ENCODE data around the gene PMEPA1.
"Not testable (repeated sequence)": the region's sequence is repeated elsewhere in the genome, so short reads cannot be mapped to it uniquely, and the experiment has no call there.

PMEPA1 gene

DNA sequence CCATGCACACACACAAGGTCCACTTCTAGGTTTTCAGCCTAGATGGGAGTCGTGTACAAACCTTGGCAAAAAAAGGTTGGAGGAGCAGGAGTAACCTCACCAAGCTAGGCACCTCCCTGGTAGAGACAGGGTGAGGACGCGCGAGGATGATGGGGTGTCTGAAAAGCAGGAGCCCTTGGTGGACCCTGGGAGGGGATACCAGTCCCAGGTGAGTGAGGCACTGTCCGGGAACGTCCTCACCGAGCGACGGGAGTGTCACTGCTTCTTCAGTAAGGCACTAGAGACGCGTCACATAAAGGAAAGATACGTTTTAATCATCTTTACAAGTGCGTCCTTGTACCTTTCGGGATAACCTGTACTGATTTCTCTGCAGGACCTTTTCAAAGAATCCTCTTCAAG lies 60.2 kb downstream of the PMEPA1 start:
- no peak for DNase-seq

DNA sequence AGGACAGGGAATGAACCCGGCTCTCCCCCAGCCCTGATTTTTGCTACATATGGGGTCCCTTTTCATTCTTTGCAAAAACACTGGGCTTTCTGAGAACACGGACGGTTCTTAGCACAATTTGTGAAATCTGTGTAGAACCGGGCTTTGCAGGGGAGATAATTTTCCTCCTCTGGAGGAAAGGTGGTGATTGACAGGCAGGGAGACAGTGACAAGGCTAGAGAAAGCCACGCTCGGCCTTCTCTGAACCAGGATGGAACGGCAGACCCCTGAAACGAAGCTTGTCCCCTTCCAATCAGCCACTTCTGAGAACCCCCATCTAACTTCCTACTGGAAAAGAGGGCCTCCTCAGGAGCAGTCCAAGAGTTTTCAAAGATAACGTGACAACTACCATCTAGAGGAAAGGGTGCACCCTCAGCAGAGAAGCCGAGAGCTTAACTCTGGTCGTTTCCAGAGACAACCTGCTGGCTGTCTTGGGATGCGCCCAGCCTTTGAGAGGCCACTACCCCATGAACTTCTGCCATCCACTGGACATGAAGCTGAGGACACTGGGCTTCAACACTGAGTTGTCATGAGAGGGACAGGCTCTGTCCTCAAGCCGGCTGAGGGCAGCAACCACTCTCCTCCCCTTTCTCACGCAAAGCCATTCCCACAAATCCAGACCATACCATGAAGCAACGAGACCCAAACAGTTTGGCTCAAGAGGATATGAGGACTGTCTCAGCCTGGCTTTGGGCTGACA lies 60.8 kb downstream of the PMEPA1 start:
- DNase-seq = no peak

DNA sequence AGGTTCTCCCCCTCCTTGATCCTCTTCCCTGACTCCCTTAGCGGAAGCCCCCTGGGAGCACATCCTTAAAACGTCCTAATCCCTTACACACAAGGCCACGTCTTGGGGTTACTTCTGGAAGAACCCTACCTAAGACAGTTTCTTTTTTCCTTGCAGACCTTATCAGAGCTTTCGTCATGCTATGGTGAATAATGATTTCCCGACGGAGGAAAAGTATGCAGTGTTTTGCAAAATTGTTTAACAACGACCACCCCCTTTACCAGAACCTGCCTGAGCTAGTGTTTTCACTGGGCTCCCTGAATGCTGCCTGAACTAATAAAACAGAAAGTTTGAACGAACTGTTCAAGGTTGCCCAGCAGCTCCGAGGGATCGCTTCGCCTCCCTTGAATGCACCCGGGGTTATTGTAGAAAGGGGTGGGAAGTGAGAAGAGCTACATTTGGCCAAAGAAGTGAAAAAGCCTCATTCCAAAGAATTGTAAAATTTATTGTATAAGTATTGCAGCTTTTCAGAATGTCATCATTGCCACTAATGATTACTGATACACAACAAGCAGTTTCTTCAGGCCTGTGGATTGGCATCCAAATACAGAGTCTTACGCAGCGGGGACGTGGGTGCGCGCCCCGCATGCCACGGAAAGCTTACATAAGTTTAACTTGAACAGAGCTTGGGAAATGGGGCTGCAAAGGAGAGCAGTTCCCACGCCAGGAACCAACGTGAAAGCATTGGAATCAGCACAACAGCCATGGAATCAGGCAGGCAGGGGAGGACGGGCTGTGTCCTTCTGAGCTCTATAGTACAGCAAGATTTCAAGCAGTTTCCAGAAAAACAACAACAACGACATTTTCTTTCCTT lies 61.7 kb downstream of the PMEPA1 start:
- no peak for DNase-seq

DNA sequence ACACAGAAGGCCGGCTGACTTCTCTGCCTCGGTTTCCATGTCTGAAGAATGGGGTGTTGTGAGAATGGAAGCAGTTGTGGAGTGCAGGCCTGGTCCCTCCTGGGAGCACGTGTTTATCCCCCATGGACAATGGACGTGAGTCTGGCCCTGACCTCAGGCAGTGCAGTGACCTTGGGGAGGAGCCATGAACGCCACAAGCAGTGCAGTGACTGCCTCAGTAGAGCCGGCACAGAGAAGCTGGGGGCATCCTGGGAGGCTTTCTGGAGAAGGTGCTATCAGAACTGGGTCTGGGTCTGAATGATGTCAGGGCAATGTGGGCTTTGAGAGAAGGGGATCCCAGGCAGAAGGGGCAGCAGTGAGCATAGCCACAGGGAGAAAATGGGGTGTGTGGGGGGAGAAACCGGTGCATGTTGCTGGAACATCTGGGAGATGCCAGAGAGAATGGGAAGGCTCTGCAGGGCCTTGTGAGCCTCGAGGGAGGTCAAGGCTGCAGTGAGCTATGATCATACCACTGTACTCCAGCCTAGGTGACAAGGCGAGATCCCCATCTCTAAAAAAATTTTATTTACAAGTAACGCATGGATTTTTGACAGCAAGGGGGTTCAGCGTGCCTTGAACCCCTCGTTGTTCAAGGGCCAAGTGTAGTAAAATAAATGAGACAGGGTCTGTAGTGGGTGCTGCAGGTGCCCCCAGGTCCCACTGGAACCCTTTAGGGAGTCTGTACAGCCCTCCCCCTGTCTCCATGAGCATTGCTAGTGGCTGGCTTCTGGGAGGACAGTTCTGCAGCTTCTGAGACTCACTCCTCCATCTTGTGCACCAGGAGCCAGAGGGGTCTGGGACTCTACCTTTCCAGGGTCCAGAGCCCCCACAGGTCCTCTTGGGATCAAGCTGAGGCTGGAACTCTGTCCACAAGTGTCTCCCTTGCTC lies 62.5 kb downstream of the PMEPA1 start:
- DNase-seq = no peak

DNA sequence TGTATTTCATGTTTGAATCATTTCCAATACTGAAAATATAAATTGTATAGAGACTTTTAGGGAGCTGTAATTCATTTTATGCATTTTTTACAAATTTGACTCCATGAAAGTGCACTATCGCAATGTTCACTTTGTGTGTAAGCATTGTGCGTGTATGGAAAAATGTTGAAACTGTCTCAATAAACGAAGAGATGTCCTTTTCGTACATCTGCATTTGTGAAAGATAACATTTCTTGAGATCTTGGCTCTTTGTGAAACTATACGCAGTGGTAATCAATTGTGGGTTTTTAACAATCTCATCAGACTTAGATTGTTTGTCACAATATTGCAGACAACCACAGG lies 70.9 kb downstream of the PMEPA1 start:
- no peak for DNase-seq

DNA sequence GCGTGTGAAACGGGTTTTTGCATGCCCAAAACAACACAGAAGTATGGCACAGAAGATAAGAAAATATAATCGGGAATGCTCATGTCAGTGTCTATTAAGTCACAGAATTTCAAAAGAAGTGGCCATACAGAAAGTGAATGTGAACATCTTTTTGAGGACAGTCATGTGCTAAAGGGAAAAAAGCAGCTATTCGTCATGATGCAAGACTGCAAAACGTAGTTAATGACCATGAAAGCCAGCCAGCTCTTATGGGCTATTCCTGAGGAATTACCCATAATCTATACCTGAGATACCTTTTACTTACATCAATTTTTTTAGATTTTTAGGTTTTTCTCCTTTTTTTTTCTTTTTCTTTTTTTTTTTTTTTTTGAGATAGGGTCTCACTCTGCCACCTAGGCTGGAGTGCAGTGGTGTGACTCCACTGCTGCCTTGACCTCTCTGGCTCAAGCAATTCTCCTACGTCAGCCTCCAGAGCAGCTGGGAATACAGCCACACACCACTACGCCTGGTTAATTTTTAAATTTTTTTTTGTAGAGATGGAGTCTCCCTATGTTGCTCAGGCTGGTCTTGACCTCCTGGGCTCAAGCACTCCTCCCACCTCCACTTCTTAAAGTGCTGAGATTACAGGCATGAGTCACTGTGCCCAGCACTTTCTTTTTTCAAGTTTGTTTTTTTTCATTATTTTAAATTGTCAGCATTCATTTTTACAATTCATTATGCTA lies 71.5 kb downstream of the PMEPA1 start:
- DNase-seq = no peak

DNA sequence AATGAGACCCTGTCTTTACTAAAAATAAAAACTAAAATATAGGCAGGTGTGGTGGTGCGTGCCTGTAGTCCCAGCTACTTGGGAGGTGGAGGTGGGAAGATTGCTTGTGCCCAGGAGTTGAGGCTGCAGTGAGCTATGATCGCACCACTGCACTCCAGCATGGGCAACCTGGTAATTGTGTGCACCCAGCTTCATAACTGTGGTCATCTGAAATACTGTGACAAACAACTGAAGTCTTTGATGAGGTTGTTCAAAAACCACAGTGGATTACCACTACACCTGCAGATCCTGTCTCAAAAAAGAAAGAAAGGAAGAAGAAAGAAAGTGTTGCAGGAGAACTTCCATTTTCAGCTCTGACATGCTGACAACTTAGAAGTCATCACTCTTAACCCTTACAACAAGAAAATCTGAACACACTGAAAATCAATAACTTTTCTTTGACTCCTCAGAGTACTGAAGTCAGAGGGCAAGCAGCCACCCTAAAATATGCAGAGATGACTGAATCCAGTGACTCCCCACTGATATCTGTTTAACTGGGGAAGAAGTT lies 75.8 kb downstream of the PMEPA1 start:
- DNase-seq = no peak

DNA sequence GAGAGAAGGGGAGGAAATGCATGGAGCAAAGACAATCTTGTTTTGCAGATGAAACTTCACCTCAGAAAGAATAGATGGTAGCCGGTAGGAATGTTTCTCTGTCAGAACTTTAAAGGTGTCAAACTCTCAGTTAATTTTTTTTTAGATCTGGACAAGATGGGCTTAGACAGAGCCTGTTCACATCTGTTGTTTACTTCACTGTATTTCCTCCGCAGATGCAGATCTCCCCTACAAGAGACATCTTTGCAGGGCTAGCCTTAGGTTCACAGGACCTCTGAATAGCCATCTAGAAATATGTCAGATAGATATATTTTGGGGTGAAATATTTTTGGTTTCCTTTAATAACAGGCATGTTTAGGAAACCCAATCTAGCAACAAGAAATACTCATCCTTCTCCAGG lies 77.5 kb downstream of the PMEPA1 start:
- no peak for DNase-seq

DNA sequence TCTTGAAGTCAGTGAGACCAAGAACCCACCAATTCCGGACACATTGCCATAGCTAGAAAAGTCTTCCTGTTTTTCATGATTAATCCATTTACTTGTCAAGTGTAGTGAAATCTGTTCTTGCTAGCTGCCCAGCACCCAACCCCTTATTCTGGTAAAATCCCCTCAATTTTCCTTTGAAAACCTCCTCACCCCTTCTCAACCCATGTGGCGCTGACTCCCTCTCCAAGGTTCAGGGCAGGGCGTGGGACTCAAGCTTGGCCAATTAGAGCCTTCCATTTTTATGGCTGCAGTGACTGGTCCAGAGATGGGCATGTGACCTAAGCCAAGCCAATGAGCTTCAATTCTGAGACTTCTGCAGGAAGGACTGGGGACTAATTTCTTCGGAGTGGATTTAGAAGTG lies 79.8 kb downstream of the PMEPA1 start:
- no peak for DNase-seq

DNA sequence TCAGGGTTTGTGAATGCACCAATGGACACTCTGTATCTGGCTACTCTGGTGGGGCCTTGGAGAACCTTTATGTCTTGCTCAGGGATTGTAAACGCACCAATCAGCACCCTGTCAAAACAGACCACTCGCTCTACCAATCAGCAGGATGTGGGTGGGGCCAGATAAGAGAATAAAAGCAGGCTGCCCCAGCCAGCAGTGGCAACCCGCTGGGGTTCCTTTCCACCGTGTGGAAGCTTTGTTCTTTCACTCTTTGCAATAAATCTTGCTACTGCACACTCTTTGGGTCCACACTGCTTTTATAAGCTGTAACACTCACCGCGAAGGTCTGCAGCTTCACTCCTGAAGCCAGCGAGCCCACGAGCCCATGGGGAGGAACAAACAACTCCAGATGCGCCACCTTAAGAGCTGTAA lies 80.3 kb downstream of the PMEPA1 start:
- DNase-seq = not testable (repeated sequence)

DNA sequence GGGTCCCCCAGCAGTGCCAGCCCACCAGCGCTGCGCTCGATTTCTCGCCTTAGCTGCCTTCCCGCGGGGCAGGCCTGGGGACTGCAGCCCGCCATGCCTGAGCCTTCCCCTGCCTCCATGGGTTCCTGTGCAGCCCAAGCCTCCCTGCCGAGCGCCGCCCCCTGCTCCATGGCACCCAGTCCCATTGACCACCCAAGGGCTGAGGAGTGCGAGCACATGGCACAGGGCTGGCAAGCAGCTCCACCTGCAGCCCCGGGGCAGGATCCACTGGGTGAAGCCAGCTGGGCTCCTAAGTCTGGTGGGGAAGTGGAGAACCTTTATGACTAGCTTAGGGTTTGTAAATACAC lies 80.9 kb downstream of the PMEPA1 start:
- DNase-seq = not testable (repeated sequence)

DNA sequence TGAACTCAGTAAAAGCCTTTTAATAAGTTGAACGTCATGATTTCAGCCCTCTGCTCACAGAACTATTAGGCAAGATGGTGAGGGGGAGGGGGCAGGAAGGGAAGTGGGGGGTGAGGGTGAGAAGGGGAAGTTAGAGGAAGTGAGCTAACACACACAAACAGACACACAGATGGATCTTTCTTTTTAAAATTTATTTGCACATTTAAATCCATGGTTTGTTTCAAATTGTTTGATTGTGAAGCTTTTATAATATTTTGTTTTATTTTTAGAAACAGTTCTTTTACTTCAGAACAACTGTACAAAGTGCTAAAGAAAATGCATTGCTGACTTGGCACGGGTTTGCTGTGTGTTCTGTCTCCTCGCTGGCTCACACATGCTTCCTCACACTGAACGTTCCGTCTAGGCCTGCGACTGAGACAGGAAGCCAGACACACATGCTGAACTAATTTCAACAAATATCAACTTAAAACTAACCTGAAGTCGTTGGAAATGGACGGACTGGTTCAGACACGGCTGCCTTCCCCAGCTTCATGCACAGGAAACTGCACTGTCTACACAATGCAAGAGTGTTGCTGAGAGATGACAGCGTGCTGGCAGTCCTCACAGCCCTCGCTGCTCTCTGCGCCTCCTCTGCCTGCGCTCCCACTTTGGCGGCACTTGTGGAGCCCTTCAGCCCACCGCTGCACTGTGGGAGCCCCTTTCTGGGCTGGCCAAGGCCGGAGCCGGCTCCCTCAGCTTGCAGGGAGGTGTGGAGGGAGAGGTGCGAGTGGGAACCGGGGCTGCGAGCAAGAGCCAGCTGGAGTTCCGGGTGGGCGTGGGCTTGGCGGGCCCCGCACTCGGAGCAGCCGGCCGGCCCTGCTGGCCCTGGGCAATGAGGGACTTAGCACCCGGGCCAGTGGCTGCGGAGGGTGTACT lies 81.5 kb downstream of the PMEPA1 start:
- no peak for DNase-seq

DNA sequence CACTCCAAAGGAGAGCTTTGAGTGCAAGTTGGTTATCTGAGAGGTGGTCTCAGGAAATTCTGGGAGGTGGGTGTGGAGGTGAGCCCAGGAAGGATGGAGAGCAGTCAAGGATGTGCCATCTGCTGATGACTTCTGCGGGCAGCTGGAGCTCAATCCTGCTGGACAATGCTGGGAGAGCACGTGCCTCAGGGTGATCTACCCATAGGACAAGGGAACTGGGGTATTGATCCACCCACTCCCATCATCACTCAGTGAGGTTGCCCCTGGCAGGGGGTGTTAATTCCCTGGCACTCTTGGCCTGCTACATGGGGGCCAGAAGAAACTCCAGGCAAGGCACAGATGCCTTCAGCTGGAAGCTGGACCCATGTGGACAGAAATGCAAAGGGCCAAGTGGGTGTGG lies 82.5 kb downstream of the PMEPA1 start:
- DNase-seq = no peak

DNA sequence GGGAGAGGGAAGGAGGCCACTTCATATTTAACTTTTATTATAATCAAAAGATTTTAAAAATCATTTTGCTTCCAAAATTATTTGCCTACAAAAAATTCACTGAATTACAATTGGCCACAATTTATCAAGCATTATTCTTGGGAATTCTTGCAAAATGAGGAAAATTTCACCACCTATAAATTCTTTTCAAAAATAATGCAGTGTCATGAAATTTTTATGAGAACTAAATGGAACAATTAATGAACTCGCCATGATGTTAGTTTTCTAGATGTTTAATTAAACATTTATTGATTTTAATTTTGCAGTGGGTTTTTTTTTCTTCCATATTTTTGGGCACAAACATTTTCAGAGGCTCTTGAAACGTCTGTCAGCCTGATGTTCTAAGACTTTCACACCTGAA lies 83.8 kb downstream of the PMEPA1 start:
- DNase-seq = no peak

DNA sequence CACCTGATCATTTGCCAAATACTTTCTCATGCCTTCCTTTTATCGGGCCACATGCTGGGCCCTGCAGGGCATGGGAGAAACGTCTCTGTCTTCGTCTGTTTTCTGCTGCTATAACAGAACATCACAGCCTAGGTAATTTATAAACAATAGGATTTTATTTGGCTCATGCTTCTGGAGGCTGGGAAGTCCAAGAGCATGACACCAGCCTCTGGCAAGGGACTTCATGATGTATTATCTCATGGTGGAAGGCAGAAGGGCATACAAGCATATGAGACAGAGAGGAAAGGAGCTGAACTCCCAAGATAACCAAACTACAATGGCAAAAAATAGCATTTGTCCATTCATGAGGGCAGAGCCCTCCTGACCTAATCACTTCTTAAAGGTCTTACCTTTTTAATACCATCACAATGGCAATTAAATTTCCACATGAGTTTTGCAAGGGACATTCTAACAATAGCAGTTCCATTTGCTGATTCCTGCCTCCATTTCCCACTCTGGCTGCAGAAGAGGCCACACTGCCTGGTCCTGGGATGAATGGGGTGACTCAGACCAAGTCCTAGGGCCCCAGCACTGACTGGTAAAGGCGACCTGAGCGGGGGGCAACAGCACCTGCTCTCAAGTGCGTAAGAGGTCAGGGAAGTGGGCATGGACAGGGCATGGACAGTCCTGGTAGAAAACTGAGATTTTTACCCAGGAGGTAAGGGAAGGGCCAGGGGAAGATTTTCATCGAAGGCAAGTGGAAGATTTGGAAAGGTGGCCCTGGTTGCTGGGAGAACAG lies 84.4 kb downstream of the PMEPA1 start:
- no peak for DNase-seq

DNA sequence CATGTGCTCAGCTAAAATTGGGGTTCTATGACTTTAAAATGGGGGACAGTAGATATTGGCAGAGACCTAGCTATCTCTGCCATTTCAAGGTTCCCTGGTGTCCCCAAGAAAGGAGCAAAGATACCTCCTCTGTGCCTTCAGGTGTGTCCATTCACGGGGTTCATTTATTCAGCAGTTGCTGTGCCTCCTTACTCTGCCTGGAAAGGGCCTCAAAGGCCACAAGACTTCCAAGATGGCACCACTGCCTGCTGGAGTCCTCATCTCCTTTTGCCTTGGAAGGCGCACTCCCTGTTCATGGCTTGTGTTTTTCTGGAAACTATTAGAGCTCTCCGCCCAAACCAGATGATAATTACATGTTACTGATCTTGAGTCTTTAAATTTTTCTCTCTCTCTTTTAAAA lies 85.7 kb downstream of the PMEPA1 start:
- DNase-seq = no peak

DNA sequence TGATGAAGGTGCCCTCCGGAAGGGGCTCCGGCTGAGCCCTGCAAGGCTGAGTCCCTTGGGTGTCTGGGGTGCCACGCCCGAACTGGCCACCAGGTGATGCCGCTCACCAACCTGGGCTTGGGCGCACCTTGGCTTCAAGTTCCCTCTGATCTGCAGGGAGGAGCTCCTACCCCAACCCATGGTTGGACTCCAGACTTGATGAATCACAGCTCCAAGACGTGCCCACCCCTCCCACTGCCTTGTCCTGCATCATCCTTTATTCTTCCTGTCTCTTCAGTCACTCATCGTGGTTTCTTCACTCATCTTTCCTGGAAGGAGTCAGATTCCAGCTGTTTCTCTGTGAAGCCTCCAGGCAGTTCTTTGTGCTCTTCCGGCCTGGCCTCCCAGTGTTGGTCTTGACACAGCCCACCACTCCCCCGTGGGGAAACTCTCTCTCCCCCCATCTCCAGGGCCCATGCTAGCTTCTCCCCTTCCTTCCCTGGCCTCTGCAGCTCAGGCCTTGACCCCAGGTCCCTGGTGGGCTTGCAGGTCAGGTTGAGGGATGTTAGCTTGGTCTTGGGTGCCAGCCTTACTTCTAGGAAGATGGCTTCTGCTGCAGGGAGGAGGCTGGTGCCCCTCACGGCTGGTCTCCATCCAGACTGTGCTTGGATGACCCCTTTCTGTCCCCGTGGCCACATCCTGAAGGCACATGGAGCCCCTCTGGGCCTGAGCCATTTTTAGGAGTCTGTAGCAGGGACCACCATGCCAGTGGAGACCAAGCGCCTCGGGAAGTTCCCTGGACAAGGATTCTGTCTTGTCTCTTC lies 87.0 kb downstream of the PMEPA1 start:
- DNase-seq = peak; percentile 40 to 80 (median 62)

DNA sequence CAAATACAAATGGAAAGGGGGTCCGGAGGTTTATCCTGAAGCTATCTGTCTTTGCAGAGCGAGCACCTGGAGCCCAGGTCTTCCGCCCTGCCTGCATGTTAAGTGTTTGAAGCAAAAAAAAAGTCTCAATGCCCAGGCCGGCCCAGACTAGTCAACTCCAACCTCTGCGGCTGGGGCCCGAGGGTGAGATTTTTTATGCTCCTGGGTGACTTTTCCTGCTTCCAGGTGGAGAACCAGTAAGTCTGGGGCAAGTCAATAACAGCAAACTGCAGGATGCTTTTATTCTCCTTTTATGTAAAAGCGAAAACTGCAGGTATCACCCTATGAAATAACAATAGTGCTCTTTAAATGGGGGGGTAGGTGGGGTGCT lies 87.6 kb downstream of the PMEPA1 start:
- DNase-seq = no peak

DNA sequence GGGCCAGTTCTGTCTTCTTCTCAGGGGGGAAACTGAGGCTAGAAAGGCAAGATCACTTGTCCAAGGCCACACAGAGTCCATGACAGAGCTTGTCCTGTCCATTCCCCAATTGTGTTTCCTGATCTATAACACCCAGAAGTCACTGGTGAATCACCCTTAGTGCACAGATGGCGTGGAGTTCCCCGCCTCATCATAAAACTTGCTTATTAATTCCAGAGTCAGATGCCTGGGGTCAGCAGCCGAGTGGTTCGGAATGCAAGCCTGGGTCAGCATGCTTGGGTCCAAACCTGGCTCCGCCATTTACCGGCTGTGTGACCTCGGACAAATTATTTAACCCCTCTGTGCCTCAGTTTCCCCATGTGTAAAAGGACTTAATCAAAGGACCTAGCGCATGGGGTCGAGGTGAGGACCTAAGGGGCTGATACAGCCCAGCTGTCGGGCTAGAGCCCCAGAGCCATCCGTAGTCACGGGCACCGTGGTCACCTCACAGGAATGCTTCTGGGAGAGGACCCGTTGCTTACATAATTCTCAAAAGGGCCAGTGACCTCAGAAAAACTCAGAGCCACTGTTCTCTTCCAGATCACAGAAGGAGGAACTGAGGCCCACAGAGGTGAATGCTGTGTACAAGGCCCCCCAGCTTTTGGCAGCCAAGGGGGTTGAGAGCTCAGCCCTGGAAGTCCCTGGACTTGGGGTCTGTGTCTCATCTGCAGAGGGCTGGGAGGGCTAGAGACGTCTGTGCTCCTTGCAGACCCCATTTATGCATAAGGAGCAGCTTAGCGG lies 88.2 kb downstream of the PMEPA1 start:
- DNase-seq = no peak

All from NCI-H1417 (cell line).